Activated T-cell treated with anti-CD3 and anti-CD28 coated beads, Interleukin-2, amount 50 U/mL, for 24 hours (primary cell): ENCODE data around the gene CPD.
"Not testable (repeated sequence)": the region's sequence is repeated elsewhere in the genome, so short reads cannot be mapped to it uniquely, and the experiment has no call there.

Source experiments
- DNase-seq: peaks from one replicate; pipeline ENCODE4 v3.0.0-alpha.2; 2020
- H3K27ac Mint-ChIP-seq: 2 replicates; pipeline ENCODE4 v1.8.0; 2020; ENCODE audit warnings: mild to moderate bottlenecking, mixed read lengths
- H3K27me3 Mint-ChIP-seq: 2 replicates; pipeline ENCODE4 v1.8.0; 2020; ENCODE audit warnings: mixed read lengths
- H3K36me3 Mint-ChIP-seq: 2 replicates; pipeline ENCODE4 v1.8.0; 2020; ENCODE audit warnings: low read depth, mixed read lengths
- H3K4me1 Mint-ChIP-seq: 2 replicates; pipeline ENCODE4 v1.8.0; 2020; ENCODE audit warnings: low read depth, mixed read lengths
- H3K4me3 Mint-ChIP-seq: 2 replicates; pipeline ENCODE4 v1.8.0; 2020; ENCODE audit warnings: mild to moderate bottlenecking, moderate library complexity, mixed read lengths
- H3K9me3 Mint-ChIP-seq: 2 replicates; pipeline ENCODE4 v1.8.0; 2020; ENCODE audit warnings: mixed read lengths

The CPD gene

GRCh38 chr17:30389756-30390300 lies 11.1 kb downstream of the CPD start:
- Mint-ChIP-seq H3K27me3 (no peaks in the 10 kb centered on the region), H3K36me3 (peaks cover 78% of the 10 kb centered on the region), H3K4me3 (no peak overlapping the region), H3K9me3 (no peaks in the 10 kb centered on the region), H3K27ac (no peak overlapping the region), H3K4me1 (peaks cover 26% of the 10 kb centered on the region)
- no peak for DNase-seq

- H3K27me3 Mint-ChIP-seq, result no peaks in the 10 kb centered on the region
- H3K36me3 Mint-ChIP-seq, result peaks cover 73% of the 10 kb centered on the region
- no peak overlapping the region for H3K4me3 Mint-ChIP-seq
- H3K9me3 Mint-ChIP-seq, result no peaks in the 10 kb centered on the region
- no peak for DNase-seq
- H3K27ac Mint-ChIP-seq, result no peak overlapping the region
- peaks cover 33% of the 10 kb centered on the region for H3K4me1 Mint-ChIP-seq
These were observed 12.8 kb downstream of the CPD start for GRCh38 chr17:30391534-30391933.

GRCh38 chr17:30393491-30393890 lies 14.8 kb downstream of the CPD start:
- Mint-ChIP-seq H3K36me3 (peaks cover 60% of the 10 kb centered on the region), H3K27me3 (no peaks in the 10 kb centered on the region), H3K4me1 (peaks cover 39% of the 10 kb centered on the region), H3K27ac (no peak overlapping the region), H3K9me3 (no peaks in the 10 kb centered on the region), H3K4me3 (no peak overlapping the region)
- no peak for DNase-seq

GRCh38 chr17:30393911-30394867 lies 15.5 kb downstream of the CPD start:
- DNase-seq, result no peak
- Mint-ChIP-seq H3K9me3 (no peaks in the 10 kb centered on the region), H3K4me1 (peaks cover 39% of the 10 kb centered on the region), H3K4me3 (no peak overlapping the region), H3K36me3 (peaks cover 59% of the 10 kb centered on the region), H3K27ac (no peak overlapping the region), H3K27me3 (no peaks in the 10 kb centered on the region)

- Mint-ChIP-seq H3K4me3 (no peak overlapping the region), H3K27me3 (no peaks in the 10 kb centered on the region), H3K9me3 (no peaks in the 10 kb centered on the region), H3K4me1 (peaks cover 34% of the 10 kb centered on the region), H3K27ac (no peak overlapping the region), H3K36me3 (peaks cover 53% of the 10 kb centered on the region)
- DNase-seq, result no peak
These were observed 16.8 kb downstream of the CPD start for GRCh38 chr17:30395398-30396022.

- peaks cover 36% of the 10 kb centered on the region for H3K4me1 Mint-ChIP-seq
- H3K27ac Mint-ChIP-seq, result no peak overlapping the region
These were observed 17.4 kb downstream of the CPD start for GRCh38 chr17:30396129-30396528.

GRCh38 chr17:30396612-30397011 lies 17.9 kb downstream of the CPD start:
- Mint-ChIP-seq H3K4me3 (no peak overlapping the region), H3K27me3 (no peaks in the 10 kb centered on the region), H3K27ac (no peak overlapping the region), H3K4me1 (peaks cover 39% of the 10 kb centered on the region), H3K36me3 (peaks cover 51% of the 10 kb centered on the region), H3K9me3 (no peaks in the 10 kb centered on the region)
- DNase-seq, result no peak

More at GRCh38 chr17:30396129-30396528, 17.4 kb downstream of the CPD start:
- no peak for DNase-seq
- Mint-ChIP-seq H3K36me3 (peaks cover 51% of the 10 kb centered on the region), H3K27me3 (no peaks in the 10 kb centered on the region), H3K9me3 (no peaks in the 10 kb centered on the region), H3K4me3 (no peak overlapping the region)

- Mint-ChIP-seq H3K9me3 (no peaks in the 10 kb centered on the region), H3K36me3 (peaks cover 55% of the 10 kb centered on the region), H3K4me1 (peaks cover 38% of the 10 kb centered on the region), H3K4me3 (no peak overlapping the region), H3K27me3 (no peaks in the 10 kb centered on the region), H3K27ac (no peak overlapping the region)
- no peak for DNase-seq
These were observed 19.8 kb downstream of the CPD start for GRCh38 chr17:30398328-30399041.

- Mint-ChIP-seq H3K27ac (no peak overlapping the region), H3K4me1 (peaks cover 33% of the 10 kb centered on the region), H3K4me3 (no peak overlapping the region), H3K27me3 (no peaks in the 10 kb centered on the region), H3K36me3 (peaks cover 49% of the 10 kb centered on the region), H3K9me3 (no peaks in the 10 kb centered on the region)
- DNase-seq, result no peak
These were observed 22.4 kb downstream of the CPD start for GRCh38 chr17:30401097-30401496.

GRCh38 chr17:30405161-30405560 lies 26.4 kb downstream of the CPD start:
- Mint-ChIP-seq H3K4me1 (peaks cover 52% of the 10 kb centered on the region), H3K4me3 (no peak overlapping the region), H3K36me3 (peaks cover 50% of the 10 kb centered on the region), H3K27ac (peak overlapping the region; percentile 3), H3K27me3 (no peaks in the 10 kb centered on the region), H3K9me3 (no peaks in the 10 kb centered on the region)
- no peak for DNase-seq

- Mint-ChIP-seq H3K36me3 (peaks cover 54% of the 10 kb centered on the region), H3K4me1 (peaks cover 75% of the 10 kb centered on the region)
- not testable (repeated sequence) for H3K9me3 Mint-ChIP-seq, H3K27me3 Mint-ChIP-seq, H3K27ac Mint-ChIP-seq, H3K4me3 Mint-ChIP-seq, DNase-seq
These were observed 31.9 kb downstream of the CPD start for GRCh38 chr17:30410627-30411026.

- peak overlapping the region; percentile 90 for H3K27ac Mint-ChIP-seq
- H3K27me3 Mint-ChIP-seq, H3K9me3 Mint-ChIP-seq, H3K4me3 Mint-ChIP-seq, DNase-seq: not testable (repeated sequence)
- H3K4me1 Mint-ChIP-seq, result peaks cover 75% of the 10 kb centered on the region
- peaks cover 55% of the 10 kb centered on the region for H3K36me3 Mint-ChIP-seq
These were observed 33.3 kb downstream of the CPD start for GRCh38 chr17:30412008-30412496.

- Mint-ChIP-seq H3K27ac (peak overlapping the region; percentile 90), H3K4me1 (peaks cover 69% of the 10 kb centered on the region), H3K9me3 (no peaks in the 10 kb centered on the region), H3K27me3 (no peaks in the 10 kb centered on the region), H3K4me3 (peak overlapping the region; percentile 10), H3K36me3 (peaks cover 51% of the 10 kb centered on the region)
- no peak for DNase-seq
These were observed 34.4 kb downstream of the CPD start for GRCh38 chr17:30413109-30413508.

GRCh38 chr17:30414486-30414885 lies 35.8 kb downstream of the CPD start:
- DNase-seq, result no peak
- H3K9me3 Mint-ChIP-seq, result no peaks in the 10 kb centered on the region
- H3K27ac Mint-ChIP-seq, result peak overlapping the region; percentile 80
- peaks cover 57% of the 10 kb centered on the region for H3K4me1 Mint-ChIP-seq
- H3K36me3 Mint-ChIP-seq, result peaks cover 46% of the 10 kb centered on the region
- H3K27me3 Mint-ChIP-seq, result no peaks in the 10 kb centered on the region
- no peak overlapping the region for H3K4me3 Mint-ChIP-seq
